A673 (cell line): ENCODE data around the gene BNC2. TPM values are rescaled to one million over a fixed set of nuclear protein-coding genes. Genes with fewer than 3 reads are reported as not detected.

Source experiments
- BruUV-seq: library from RNA; stranded (reverse); fragments of 400-500 nt; replicated peaks from 2 replicates; lab custom pipeline; 2021; lab: Mats Ljungman, UMichigan
- CTCF ChIA-PET: fragments of 300-600 bp; sonication (Branson Sonifier 250); formaldehyde crosslinking; loops from one replicate; lab custom pipeline; 2022; ENCODE audit warnings: antibody characterized with exemption; lab: Charles Lee
- POLR2A ChIA-PET: fragments of 300-600 bp; sonication (Branson Sonifier 250); formaldehyde crosslinking; loops from one replicate; lab custom pipeline; 2022; ENCODE audit warnings: antibody characterized with exemption; ENCODE audit not compliant: low non-redundant PET; lab: Charles Lee
- DNase-seq: peaks from one replicate; pipeline ENCODE4 v3.0.0-alpha.2; 2015; ENCODE audit warnings: low spot score
- H3K27ac ChIP-seq: fragments of 200-600 bp; sonication (generic); 2 replicates; pipeline ENCODE4 v1.5.1; 2016; ENCODE audit warnings: mixed run types, low read depth, mild to moderate bottlenecking, mixed read lengths, antibody characterized with exemption, low read length; ENCODE audit not compliant: poor library complexity, severe bottlenecking
- H3K27me3 ChIP-seq: fragments of 200-600 bp; sonication (generic); replicated peaks from 2 replicates; pipeline ENCODE4 v1.6.1; 2017; ENCODE audit warnings: mixed run types, low read depth, mild to moderate bottlenecking, mixed read lengths, antibody characterized with exemption, low read length; ENCODE audit not compliant: insufficient read depth, poor library complexity
- H3K36me3 ChIP-seq: fragments of 200-600 bp; sonication (generic); 2 replicates; pipeline ENCODE4 v1.6.1; 2016; ENCODE audit warnings: mixed run types, mild to moderate bottlenecking, mixed read lengths, antibody characterized with exemption, low read length; ENCODE audit not compliant: insufficient read depth, poor library complexity, severe bottlenecking
- H3K4me1 ChIP-seq: fragments of 200-600 bp; sonication (generic); 2 replicates; pipeline ENCODE4 v1.6.1; 2017; ENCODE audit warnings: mixed run types, mild to moderate bottlenecking, mixed read lengths, antibody characterized with exemption, low read length; ENCODE audit not compliant: insufficient read depth, poor library complexity, severe bottlenecking
- H3K4me3 ChIP-seq: fragments of 200-600 bp; sonication (generic); 2 replicates; pipeline ENCODE4 v1.5.1; 2016; ENCODE audit warnings: low read depth, mixed run types, mild to moderate bottlenecking, mixed read lengths, low read length; ENCODE audit not compliant: poor library complexity, severe bottlenecking
- H3K9me3 ChIP-seq: fragments of 200-600 bp; sonication (generic); 2 replicates; pipeline ENCODE4 v1.6.1; 2016; ENCODE audit warnings: mixed run types, low read depth, mild to moderate bottlenecking, mixed read lengths, antibody characterized with exemption, low read length; ENCODE audit not compliant: poor library complexity, severe bottlenecking
- CTCF ChIP-seq: fragments of 300-800, 200-600 bp; sonication (generic); conservative IDR thresholded peaks from 2 replicates; pipeline ENCODE4 v1.5.1; 2017; ENCODE audit warnings: low read depth, mild to moderate bottlenecking, antibody characterized with exemption, low read length, moderate library complexity, mixed read lengths
- EZH2 ChIP-seq: fragments of 200-600 bp; sonication (generic); IDR thresholded peaks from 2 replicates; pipeline ENCODE4 v1.6.1; 2017; ENCODE audit warnings: borderline replicate concordance, low read depth, mild to moderate bottlenecking, mixed read lengths, antibody characterized with exemption, low read length; ENCODE audit not compliant: poor library complexity, severe bottlenecking
- intact Hi-C: fragments of 100-400 bp; cut with micrococcal nuclease; formaldehyde crosslinking; loops from one replicate; pipeline ENCODE4 v1.10.0; 2022; ENCODE audit not compliant: unreplicated experiment
- total RNA-seq: library from RNA; stranded (reverse); gene quantifications from 2 replicates; pipeline ENCODE4 v1.2.3, GENCODE V29; 2021

BNC2 gene
- total RNA-seq, 1 experiment from 2014 or later, result 0.45 TPM

- ChIA-PET CTCF (no interaction called here), POLR2A (no interaction called here)
- intact Hi-C loops, result no loop called here
- H3K27ac ChIP-seq, result no peak overlapping the region
- H3K9me3 ChIP-seq, result no peaks in the 10 kb centered on the region
- no peaks in the 10 kb centered on the region for H3K4me1 ChIP-seq
- TF ChIP-seq EZH2 (no peak), CTCF (no peak)
- no TSS peak for BruUV-seq
- no peak for DNase-seq
- no peak overlapping the region for H3K4me3 ChIP-seq
- no peaks in the 10 kb centered on the region for H3K36me3 ChIP-seq
- H3K27me3 ChIP-seq, result no peaks in the 10 kb centered on the region
Measured at GRCh38 chr9:16652582-16652981, 217.9 kb downstream of the BNC2 start.

- ChIA-PET CTCF (no interaction called here), POLR2A (no interaction called here)
- TF ChIP-seq CTCF, result no peak
- no peak for TF ChIP-seq EZH2
- no peaks in the 10 kb centered on the region for H3K36me3 ChIP-seq
- intact Hi-C loops, result no loop called here
- BruUV-seq, result no TSS peak
- DNase-seq, result no peak
- H3K4me3 ChIP-seq, result no peak overlapping the region
- no peak overlapping the region for H3K27ac ChIP-seq
- no peaks in the 10 kb centered on the region for H3K27me3 ChIP-seq
- no peaks in the 10 kb centered on the region for H3K4me1 ChIP-seq
- no peaks in the 10 kb centered on the region for H3K9me3 ChIP-seq
Measured at GRCh38 chr9:16651446-16651964, 219.0 kb downstream of the BNC2 start.

- no TSS peak for BruUV-seq
- no peaks in the 10 kb centered on the region for H3K4me1 ChIP-seq
- ChIA-PET CTCF (no interaction called here), POLR2A (no interaction called here)
- intact Hi-C loops, result no loop called here
- no peak overlapping the region for H3K27ac ChIP-seq
- DNase-seq, result no peak
- H3K9me3 ChIP-seq, result no peaks in the 10 kb centered on the region
- TF ChIP-seq EZH2, result no peak
- no peak for TF ChIP-seq CTCF
- H3K4me3 ChIP-seq, result no peak overlapping the region
- no peaks in the 10 kb centered on the region for H3K27me3 ChIP-seq
- H3K36me3 ChIP-seq, result no peaks in the 10 kb centered on the region
Measured at GRCh38 chr9:16645970-16646369, 224.5 kb downstream of the BNC2 start.
